GM19463 (cell line): ENCODE data around the gene PROSER2.

Source experiments
- ATAC-seq: cut with Tn5 transposase; IDR thresholded peaks from one replicate; pipeline ENCODE4 v1.9.1; 2021; ENCODE audit warnings: mild to moderate bottlenecking, moderate library complexity; ENCODE audit not compliant: unreplicated experiment

Gene PROSER2

GRCh38 chr10:11901833-11902475, 78.8 kb downstream of the PROSER2 start:
- no peak for ATAC-seq

GRCh38 chr10:11902646-11903045, 79.5 kb downstream of the PROSER2 start:
- no peak for ATAC-seq

GRCh38 chr10:11906714-11907113, 83.6 kb downstream of the PROSER2 start:
- ATAC-seq = no peak

- ATAC-seq = no peak
Observed at GRCh38 chr10:11907914-11908313, 84.8 kb downstream of the PROSER2 start.

- ATAC-seq = no peak
Observed at GRCh38 chr10:11908536-11908935, 85.4 kb downstream of the PROSER2 start.

GRCh38 chr10:11908991-11909390, 85.8 kb downstream of the PROSER2 start:
- no peak for ATAC-seq

- ATAC-seq = no peak
Observed at GRCh38 chr10:11909618-11910017, 86.5 kb downstream of the PROSER2 start.

- no peak for ATAC-seq
Observed at GRCh38 chr10:11910102-11910501, 86.9 kb downstream of the PROSER2 start.

- no peak for ATAC-seq
Observed at GRCh38 chr10:11913079-11913641, 90.0 kb downstream of the PROSER2 start.

- ATAC-seq = no peak
Observed at GRCh38 chr10:11918384-11918783, 95.2 kb downstream of the PROSER2 start.

GRCh38 chr10:11919271-11919670, 96.1 kb downstream of the PROSER2 start:
- ATAC-seq = no peak
